Uterus (tissue), 4 donors: ENCODE results near the gene SPG21. TPM values are rescaled to one million over a fixed set of nuclear protein-coding genes. Genes with fewer than 3 reads are reported as not detected.

Experiments
- DNase-seq, 2 donors: peaks; one replicate each; pipeline ENCODE4 v3.0.0-alpha.2; 2019 to 2020
- H3K27ac ChIP-seq, 2 donors: fragments of 200-600 bp; sonication (generic); 1 replicate in 1 of 2; 2 replicates in 1 of 2; pipeline ENCODE4 v1.5.1; 2016 to 2018
- H3K27me3 ChIP-seq, 2 donors: fragments of 200-600 bp; sonication (generic); one replicate each; pipeline ENCODE4 v1.5.1; 2018 to 2019; ENCODE audit warnings: control low read depth in 1 of 2
- H3K36me3 ChIP-seq, 2 donors: fragments of 200-600 bp; sonication (generic); one replicate each; pipeline ENCODE4 v1.5.1; 2019; ENCODE audit warnings: control low read depth in 1 of 2
- H3K4me1 ChIP-seq, 2 donors: fragments of 200-600 bp; sonication (generic); one replicate each; pipeline ENCODE4 v1.5.1; 2018 to 2019; ENCODE audit warnings: control low read depth in 1 of 2
- H3K4me3 ChIP-seq, 2 donors: fragments of 200-600 bp; sonication (generic); 1 replicate in 1 of 2; 2 replicates in 1 of 2; pipeline ENCODE4 v1.5.1; 2018 to 2019; ENCODE audit warnings: mild to moderate bottlenecking in 1 of 2
- H3K9me3 ChIP-seq, 2 donors: fragments of 200-600 bp; sonication (generic); one replicate each; pipeline ENCODE4 v1.5.1; 2019; ENCODE audit warnings: control low read depth in 1 of 2
- POLR2A ChIP-seq, 2 donors: fragments of 450-650 bp; IDR thresholded peaks; one replicate each; pipeline ENCODE4 v1.6.1; 2016; ENCODE audit warnings: antibody characterized with exemption in 2 of 2, mild to moderate bottlenecking in 1 of 2, moderate library complexity in 1 of 2
- intact Hi-C: fragments of 100-400 bp; cut with DNase I; formaldehyde crosslinking; loops from one replicate; pipeline ENCODE4 v1.15.1; 2023; ENCODE audit warnings: low total_unique reads
- total RNA-seq, 4 donors: library from RNA; depleted of rRNA in 3 of 4; stranded (reverse); fragments of >200 nt in 3 of 4; gene quantifications; one replicate each; pipeline versions ENCODE4 v1.1.0 to v1.2.4, GENCODE V29; 2014 to 2023
- TF ChIP-seq, protein P1 (sequence below), 4 experiments: fragments of 200-600 bp in 2 of 4; fragments of 450-650 bp in 2 of 4; sonication (generic) in 2 of 4; IDR thresholded peaks; one replicate each; pipeline ENCODE4 v1.5.1; 2016 to 2019; ENCODE audit warnings: antibody characterized with exemption in 4 of 4, mild to moderate bottlenecking in 2 of 4, moderate library complexity in 1 of 4
- donor health status: DM: yes; HTN: yes; CAD: no.

Gene SPG21
- total RNA-seq, 4 donors from 2014 or later: 22.8 to 130 (median 80.7) TPM

- H3K27ac ChIP-seq: no peak overlapping the region
- no peaks in the 10 kb centered on the region for H3K9me3 ChIP-seq
- no peaks in the 10 kb centered on the region for H3K36me3 ChIP-seq
- no peak for TF ChIP-seq POLR2A (IDR thresholded peaks at IDR 0.05)
- TF ChIP-seq, protein P1, sequence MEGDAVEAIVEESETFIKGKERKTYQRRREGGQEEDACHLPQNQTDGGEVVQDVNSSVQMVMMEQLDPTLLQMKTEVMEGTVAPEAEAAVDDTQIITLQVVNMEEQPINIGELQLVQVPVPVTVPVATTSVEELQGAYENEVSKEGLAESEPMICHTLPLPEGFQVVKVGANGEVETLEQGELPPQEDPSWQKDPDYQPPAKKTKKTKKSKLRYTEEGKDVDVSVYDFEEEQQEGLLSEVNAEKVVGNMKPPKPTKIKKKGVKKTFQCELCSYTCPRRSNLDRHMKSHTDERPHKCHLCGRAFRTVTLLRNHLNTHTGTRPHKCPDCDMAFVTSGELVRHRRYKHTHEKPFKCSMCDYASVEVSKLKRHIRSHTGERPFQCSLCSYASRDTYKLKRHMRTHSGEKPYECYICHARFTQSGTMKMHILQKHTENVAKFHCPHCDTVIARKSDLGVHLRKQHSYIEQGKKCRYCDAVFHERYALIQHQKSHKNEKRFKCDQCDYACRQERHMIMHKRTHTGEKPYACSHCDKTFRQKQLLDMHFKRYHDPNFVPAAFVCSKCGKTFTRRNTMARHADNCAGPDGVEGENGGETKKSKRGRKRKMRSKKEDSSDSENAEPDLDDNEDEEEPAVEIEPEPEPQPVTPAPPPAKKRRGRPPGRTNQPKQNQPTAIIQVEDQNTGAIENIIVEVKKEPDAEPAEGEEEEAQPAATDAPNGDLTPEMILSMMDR (IDR thresholded peaks at IDR 0.05): no peak
- H3K4me3 ChIP-seq: no peak overlapping the region
- no peaks in the 10 kb centered on the region for H3K27me3 ChIP-seq
- DNase-seq: peak in 1 of 2 donors; percentile 11
- intact Hi-C loops: no loop called here
- no peaks in the 10 kb centered on the region for H3K4me1 ChIP-seq
These were observed 58.8 kb downstream of the SPG21 start for GRCh38 chr15:64930778-64931371.

GRCh38 chr15:64930019-64930652 is 59.6 kb downstream of the SPG21 start:
- TF ChIP-seq POLR2A (IDR thresholded peaks at IDR 0.05): no peak
- TF ChIP-seq, protein P1 (IDR thresholded peaks at IDR 0.05): no peak
- no peak overlapping the region for H3K4me3 ChIP-seq
- no peaks in the 10 kb centered on the region for H3K4me1 ChIP-seq
- no peaks in the 10 kb centered on the region for H3K36me3 ChIP-seq
- no peaks in the 10 kb centered on the region for H3K9me3 ChIP-seq
- intact Hi-C loops: no loop called here
- no peaks in the 10 kb centered on the region for H3K27me3 ChIP-seq
- peak; percentile 5 to 7 for DNase-seq
- no peak overlapping the region for H3K27ac ChIP-seq

DNA sequence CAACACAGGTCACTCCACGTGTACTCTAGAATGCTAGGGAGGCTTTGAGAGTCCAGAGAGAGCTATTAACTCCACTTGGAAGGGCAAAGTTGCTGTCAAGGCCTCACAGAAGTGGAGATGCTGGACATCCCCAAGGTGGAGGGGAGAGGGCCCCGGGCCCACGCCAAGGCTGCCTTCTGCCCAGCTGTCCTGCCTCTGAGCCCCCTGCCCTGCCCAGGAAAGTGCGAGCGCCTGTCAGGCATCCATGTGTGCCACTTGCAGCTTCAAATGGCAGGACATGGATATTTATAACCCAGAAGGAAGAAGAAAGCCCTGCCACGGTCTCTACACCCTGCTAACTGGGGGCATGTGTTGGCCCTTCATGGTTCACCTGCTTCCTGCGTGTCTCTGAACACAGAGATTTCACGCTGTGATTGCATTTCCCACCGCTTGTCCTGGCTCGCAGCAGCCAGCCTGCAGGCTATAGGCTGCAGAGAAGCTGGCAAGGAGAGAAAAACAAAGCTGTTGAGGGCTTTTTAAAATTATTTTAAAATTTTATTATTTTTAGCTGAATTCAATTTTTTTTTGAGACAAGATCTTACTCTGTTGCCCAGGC is 61.0 kb downstream of the SPG21 start:
- no peaks in the 10 kb centered on the region for H3K36me3 ChIP-seq
- DNase-seq: peak; percentile 6 to 10

GRCh38 chr15:64926661-64927060 is 63.1 kb downstream of the SPG21 start:
- no peaks in the 10 kb centered on the region for H3K9me3 ChIP-seq
- no peak overlapping the region for H3K4me3 ChIP-seq
- intact Hi-C loops: no loop called here
- TF ChIP-seq POLR2A (IDR thresholded peaks at IDR 0.05): no peak
- TF ChIP-seq, protein P1 (IDR thresholded peaks at IDR 0.05): no peak
- DNase-seq: peak; percentile 1 to 10
- H3K36me3 ChIP-seq: no peaks in the 10 kb centered on the region
- H3K27ac ChIP-seq: no peak overlapping the region
- no peaks in the 10 kb centered on the region for H3K27me3 ChIP-seq
- H3K4me1 ChIP-seq: no peaks in the 10 kb centered on the region

More for the DNA sequence above, 61.0 kb downstream of the SPG21 start:
- no peak overlapping the region for H3K4me3 ChIP-seq
- intact Hi-C loops: no loop called here
- H3K4me1 ChIP-seq: no peaks in the 10 kb centered on the region
- no peak overlapping the region for H3K27ac ChIP-seq
- no peaks in the 10 kb centered on the region for H3K27me3 ChIP-seq
- H3K9me3 ChIP-seq: no peaks in the 10 kb centered on the region
- TF ChIP-seq, protein P1 (IDR thresholded peaks at IDR 0.05): no peak
